Thymus (tissue), 11 donors: Measurements from ENCODE around the gene DSCAM. TPM values are rescaled to one million over a fixed set of nuclear protein-coding genes. Genes with fewer than 3 reads are reported as not detected.

Source experiments
- DNase-seq, 9 donors: peaks; one replicate each; pipeline ENCODE4 v3.0.0-alpha.2; 2013; ENCODE audit warnings: low spot score in 9 of 9, low read depth in 6 of 9, missing footprints in 1 of 9
- H3K27ac ChIP-seq, 2 donors: one replicate each; pipeline ENCODE4 v1.5.1; 2013; ENCODE audit warnings: control low read depth in 1 of 2, low read depth in 1 of 2, low read length in 1 of 2, mild to moderate bottlenecking in 1 of 2, moderate library complexity in 1 of 2
- H3K27me3 ChIP-seq, 2 donors: one replicate each; pipeline ENCODE4 v1.5.1; 2013; ENCODE audit warnings: low read length in 1 of 2; ENCODE audit not compliant: control insufficient read depth in 2 of 2, insufficient read depth in 1 of 2
- H3K36me3 ChIP-seq, 2 donors: one replicate each; pipeline ENCODE4 v1.5.1; 2013; ENCODE audit warnings: low read length in 1 of 2, mild to moderate bottlenecking in 1 of 2, moderate library complexity in 1 of 2; ENCODE audit not compliant: control insufficient read depth in 2 of 2, insufficient read depth in 2 of 2
- H3K4me1 ChIP-seq, 2 donors: one replicate each; pipeline ENCODE4 v1.5.1; 2013; ENCODE audit warnings: low read length in 2 of 2; ENCODE audit not compliant: control insufficient read depth in 2 of 2, insufficient read depth in 2 of 2
- H3K4me3 ChIP-seq, 2 donors: one replicate each; pipeline ENCODE4 v1.5.1; 2013; ENCODE audit warnings: low read length in 2 of 2, control low read depth in 1 of 2, mild to moderate bottlenecking in 1 of 2
- H3K9me3 ChIP-seq, 2 donors: one replicate each; pipeline ENCODE4 v1.5.1; 2013; ENCODE audit warnings: low read length in 1 of 2, mild to moderate bottlenecking in 1 of 2; ENCODE audit not compliant: control insufficient read depth in 2 of 2, insufficient read depth in 1 of 2
- WGBS: extraction: QIAGEN DNeasy Blood & Tissue Kit; methylation state at CpG from one replicate; pipeline ENCODE4 v1.1.7; 2013; 5-methylcytosine and 5-hydroxymethylcytosine counted together
- polyA plus RNA-seq: library from polyadenylated mRNA; stranded (reverse); fragments of 200-250 nt; gene quantifications from one replicate; pipeline ENCODE4 v1.2.3, GENCODE V29; 2013
- total RNA-seq: library from RNA; stranded (reverse); fragments of 120-200 nt; gene quantifications from one replicate; pipeline ENCODE4 v1.2.4, GENCODE V29; 2013
- donor health status: healthy.

DSCAM gene
- total and polyA plus RNA-seq, 2 donors, result 0.02 to 0.05 TPM

DNA sequence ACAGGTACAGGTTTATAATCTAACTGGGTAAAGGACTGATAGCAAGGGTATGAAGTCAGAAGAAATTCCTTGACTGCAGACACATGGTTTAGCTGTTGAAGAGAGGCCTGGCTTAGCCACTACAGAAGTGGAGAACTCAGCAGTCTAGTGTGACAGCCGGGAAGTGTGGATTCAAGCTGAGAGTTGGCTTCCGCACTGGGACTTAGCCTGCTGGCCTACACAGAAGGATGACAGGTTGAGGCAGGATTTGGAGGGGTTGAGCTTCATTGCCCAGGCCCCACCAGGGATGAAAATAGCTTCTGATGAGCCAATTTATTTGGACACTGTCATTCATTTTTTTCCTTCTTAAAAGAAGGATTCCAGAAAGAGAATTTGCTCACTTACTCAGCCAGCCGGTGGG lies 695.3 kb downstream of the DSCAM start:
- H3K27ac ChIP-seq, result no peak overlapping the region
- WGBS, result 88% methylated on average over 3 of the region's 3 CpGs
- H3K4me1 ChIP-seq, result no peaks in the 10 kb centered on the region
- no peaks in the 10 kb centered on the region for H3K36me3 ChIP-seq
- no peak overlapping the region for H3K4me3 ChIP-seq
- DNase-seq, result no peak
- no peaks in the 10 kb centered on the region for H3K27me3 ChIP-seq
- no peaks in the 10 kb centered on the region for H3K9me3 ChIP-seq

DNA sequence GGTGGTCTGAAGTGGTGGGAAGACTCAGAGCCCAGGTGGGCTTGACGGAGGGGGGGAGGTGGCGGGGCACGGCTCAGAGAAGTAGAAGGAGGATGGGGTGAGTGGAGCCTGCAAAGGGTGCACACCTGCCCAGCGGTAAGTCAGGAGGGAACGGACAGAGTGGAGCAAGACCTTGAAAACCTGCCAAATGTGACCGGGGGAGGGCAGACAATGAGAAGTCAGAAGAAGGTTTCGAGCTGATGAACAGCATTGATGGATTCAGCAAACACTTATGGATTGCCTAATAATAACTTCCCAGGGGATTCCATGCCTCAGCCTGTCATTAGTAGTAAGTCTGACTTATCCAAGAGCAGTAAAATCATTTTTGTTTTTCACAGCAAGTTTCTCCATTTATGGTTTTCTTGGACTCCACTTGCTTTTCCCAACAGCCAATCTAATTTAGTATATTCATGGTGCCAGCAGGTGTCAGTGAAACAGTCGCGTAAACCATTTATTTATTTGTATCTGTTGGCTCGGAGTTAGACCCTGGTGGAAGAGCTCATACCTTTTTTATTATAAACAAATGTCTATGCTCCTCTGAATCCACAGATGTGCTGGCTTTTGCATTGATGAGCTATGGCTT lies 700.6 kb downstream of the DSCAM start:
- Histone ChIP-seq H3K27me3 (no peaks in the 10 kb centered on the region), H3K36me3 (no peaks in the 10 kb centered on the region), H3K4me1 (no peaks in the 10 kb centered on the region), H3K9me3 (no peaks in the 10 kb centered on the region), H3K4me3 (no peak overlapping the region), H3K27ac (no peak overlapping the region)
- WGBS, result 96% methylated on average over 10 of the region's 10 CpGs
- no peak for DNase-seq

DNA sequence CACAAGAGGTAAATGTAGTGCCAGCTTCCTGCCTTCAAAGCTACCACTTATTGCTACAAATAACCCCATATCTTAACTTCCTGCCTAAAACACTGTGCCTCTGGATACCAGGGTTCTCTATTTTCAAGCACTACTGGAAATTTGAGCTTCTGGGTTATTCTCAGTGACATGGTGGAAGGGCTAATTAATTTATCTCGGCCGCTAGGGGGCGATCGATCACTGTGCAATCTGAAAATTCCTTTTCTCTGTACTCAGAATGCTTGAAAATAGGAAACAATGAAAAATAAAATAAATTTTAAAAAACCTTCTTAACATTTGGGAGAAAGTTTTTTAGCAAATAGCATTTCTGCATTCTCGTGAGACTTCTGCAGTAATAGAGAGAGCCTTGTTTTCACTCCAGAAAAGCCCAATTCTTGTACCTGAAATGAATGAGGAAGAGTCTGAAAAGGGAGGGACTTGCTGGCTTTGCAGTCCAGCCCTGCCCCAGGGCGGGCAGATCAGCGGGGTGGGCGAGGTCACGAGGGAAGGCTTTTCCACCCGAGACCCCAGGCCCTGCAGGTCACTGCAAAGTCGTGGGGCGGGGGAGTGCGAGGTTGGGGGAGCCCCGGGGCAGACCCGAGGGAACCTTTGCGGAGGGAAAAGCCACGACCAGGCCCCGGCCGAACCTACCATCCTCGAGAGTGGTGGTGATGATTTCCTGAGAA lies 703.0 kb downstream of the DSCAM start:
- Histone ChIP-seq H3K36me3 (no peaks in the 10 kb centered on the region), H3K27ac (no peak overlapping the region), H3K9me3 (no peaks in the 10 kb centered on the region), H3K4me1 (no peaks in the 10 kb centered on the region), H3K27me3 (no peaks in the 10 kb centered on the region), H3K4me3 (no peak overlapping the region)
- DNase-seq, result peak in 6 of 9 donors; percentile 8 to 33 (median 20)
- WGBS, result 44% methylated on average over 20 of the region's 20 CpGs

DNA sequence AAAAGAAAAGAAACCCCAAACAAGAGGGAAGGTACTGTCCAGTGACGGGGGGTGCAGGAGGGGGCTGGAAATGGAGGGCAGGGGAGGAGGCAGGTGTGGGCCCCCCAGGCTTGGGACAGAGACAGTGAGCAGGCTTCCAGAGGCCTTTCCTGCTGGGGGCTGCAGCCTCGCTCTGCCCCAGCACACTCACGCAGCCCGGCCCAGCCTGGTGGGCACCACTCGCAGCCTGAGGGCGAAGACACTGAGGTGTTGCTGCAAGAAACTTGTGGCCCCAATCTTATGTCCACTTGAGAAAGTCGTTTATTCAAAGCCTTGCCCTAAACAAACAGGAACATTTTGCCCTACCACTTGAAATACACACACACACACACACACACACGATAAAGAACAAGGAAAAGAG lies 705.3 kb downstream of the DSCAM start:
- Histone ChIP-seq H3K27me3 (no peaks in the 10 kb centered on the region), H3K9me3 (no peaks in the 10 kb centered on the region), H3K27ac (no peak overlapping the region), H3K4me1 (no peaks in the 10 kb centered on the region), H3K4me3 (no peak overlapping the region), H3K36me3 (no peaks in the 10 kb centered on the region)
- DNase-seq, result no peak
- 74% methylated on average over 8 of the region's 8 CpGs for WGBS

DNA sequence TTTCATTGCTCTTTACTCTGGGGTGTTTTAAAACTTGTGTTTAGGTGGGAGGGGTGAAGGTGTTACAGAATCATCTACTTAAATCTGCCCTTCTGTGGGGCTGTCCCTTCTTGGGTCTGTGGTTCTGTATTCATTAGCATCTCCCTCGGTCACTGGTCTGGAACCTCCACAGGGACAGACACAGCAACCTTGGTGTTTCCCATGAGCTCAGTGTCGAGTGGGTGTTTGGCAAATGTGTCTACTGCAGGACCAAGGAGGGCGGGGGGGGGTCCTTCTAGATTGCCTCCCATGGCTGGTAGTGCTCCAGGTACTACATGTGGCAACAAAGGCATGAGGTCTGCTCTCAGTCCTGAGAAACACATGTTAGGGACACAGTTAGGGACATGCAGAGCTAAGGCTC lies 706.3 kb downstream of the DSCAM start:
- 90% methylated on average over 3 of the region's 3 CpGs for WGBS
- no peak overlapping the region for H3K27ac ChIP-seq
- H3K4me1 ChIP-seq, result no peaks in the 10 kb centered on the region
- no peaks in the 10 kb centered on the region for H3K9me3 ChIP-seq
- no peaks in the 10 kb centered on the region for H3K36me3 ChIP-seq
- H3K27me3 ChIP-seq, result no peaks in the 10 kb centered on the region
- no peak overlapping the region for H3K4me3 ChIP-seq
- DNase-seq, result no peak

DNA sequence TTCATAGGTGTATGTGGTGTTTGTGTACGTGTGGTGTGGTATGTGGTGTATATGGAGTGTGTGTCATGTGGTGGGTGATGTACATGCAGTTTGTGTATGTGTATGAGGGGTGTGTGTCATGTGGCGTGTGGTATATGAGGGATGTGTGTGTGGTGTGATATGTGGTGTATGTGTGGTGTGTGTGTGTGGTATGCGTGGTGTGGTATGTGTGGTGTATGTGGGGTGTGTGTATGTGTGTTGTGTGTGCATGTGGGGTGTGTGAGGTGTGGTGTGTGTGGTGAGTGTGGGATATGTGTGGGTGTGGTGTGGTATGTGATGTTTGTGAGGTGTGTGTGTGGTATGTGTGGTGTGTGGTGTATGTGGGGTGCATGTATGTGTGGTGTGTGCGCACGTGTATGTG lies 707.3 kb downstream of the DSCAM start:
- H3K36me3 ChIP-seq, result no peaks in the 10 kb centered on the region
- H3K4me3 ChIP-seq, result no peak overlapping the region
- H3K27ac ChIP-seq, result no peak overlapping the region
- no peak for DNase-seq
- no peaks in the 10 kb centered on the region for H3K27me3 ChIP-seq
- H3K4me1 ChIP-seq, result no peaks in the 10 kb centered on the region
- WGBS, result 85% methylated on average over 5 of the region's 5 CpGs
- no peaks in the 10 kb centered on the region for H3K9me3 ChIP-seq

DNA sequence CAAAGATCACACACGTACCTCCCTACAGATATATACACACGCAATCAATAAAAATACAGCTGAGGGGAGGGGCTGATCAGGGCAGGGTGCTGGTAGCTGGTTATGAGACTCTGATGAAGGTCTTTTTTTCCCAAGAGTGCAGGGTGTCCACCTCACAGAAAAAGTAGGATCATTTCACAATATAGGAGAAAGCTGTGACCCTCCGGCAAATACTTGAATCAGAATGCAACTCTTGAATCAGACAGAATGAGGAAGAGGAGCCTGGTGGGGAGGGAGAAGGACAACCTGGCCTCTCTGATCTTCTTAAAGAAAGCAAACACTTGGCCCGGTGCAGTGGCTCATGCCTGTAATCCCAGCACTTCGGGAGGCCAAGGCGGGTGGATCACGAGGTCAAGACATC lies 710.4 kb downstream of the DSCAM start:
- no peaks in the 10 kb centered on the region for H3K9me3 ChIP-seq
- no peak for DNase-seq
- no peaks in the 10 kb centered on the region for H3K4me1 ChIP-seq
- H3K4me3 ChIP-seq, result no peak overlapping the region
- 96% methylated on average over 7 of the region's 7 CpGs for WGBS
- H3K36me3 ChIP-seq, result no peaks in the 10 kb centered on the region
- H3K27ac ChIP-seq, result no peak overlapping the region
- no peaks in the 10 kb centered on the region for H3K27me3 ChIP-seq

DNA sequence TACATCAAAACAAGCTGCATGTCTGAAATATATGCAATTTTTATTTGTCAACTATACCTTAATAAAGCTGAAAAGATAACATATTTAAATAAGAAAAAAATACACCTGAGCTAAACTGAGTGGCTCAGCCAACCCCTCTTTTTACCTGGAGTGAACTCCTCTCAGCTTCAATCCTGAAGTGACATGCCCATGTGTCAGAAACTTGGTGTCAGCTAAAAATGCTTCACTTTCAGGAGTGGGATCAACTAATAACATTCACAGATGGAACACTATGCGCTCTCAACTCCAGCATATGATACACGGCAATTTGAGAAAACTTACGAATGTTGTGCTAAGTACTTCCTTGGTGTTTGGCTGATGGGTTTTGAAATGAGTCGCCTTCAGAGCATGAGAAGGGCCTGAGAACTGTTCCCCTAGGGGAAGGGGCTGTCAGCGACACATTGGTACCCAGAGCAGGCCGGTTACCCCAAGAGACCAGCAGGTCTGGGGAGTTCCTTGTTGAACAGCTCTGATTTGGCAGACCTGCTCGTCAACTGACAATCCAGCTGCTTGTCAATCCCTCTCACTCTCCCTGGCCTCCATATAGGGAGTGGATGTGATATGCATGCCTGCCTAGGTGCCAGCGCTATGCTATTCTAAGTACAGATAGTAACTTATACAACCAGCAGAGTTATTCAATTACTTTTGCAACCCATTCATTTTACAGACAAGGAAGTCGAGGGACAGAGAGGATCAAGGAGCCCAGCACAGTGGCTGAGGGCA lies 712.0 kb downstream of the DSCAM start:
- no peaks in the 10 kb centered on the region for H3K9me3 ChIP-seq
- H3K4me1 ChIP-seq, result no peaks in the 10 kb centered on the region
- no peaks in the 10 kb centered on the region for H3K27me3 ChIP-seq
- 92% methylated on average over 9 of the region's 9 CpGs for WGBS
- no peak for DNase-seq
- no peak overlapping the region for H3K4me3 ChIP-seq
- no peak overlapping the region for H3K27ac ChIP-seq
- H3K36me3 ChIP-seq, result no peaks in the 10 kb centered on the region

DNA sequence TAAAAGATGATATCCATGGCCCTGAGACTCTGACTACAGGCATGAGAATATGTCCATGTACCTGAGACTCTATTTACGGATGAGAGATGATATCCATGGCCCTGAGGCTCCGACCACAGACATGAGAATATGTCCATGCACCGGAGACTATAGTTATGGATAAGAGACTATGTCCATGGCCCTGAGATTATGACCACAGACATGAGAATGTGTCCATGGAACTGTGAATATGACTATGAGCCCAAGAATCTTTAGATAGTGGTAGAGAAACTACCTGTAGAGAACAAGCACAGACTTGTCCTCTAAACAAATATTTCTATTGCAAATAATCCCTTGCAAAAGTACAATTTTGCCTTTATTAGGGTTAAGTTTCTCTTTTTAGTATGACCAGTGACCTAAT lies 716.5 kb downstream of the DSCAM start:
- Histone ChIP-seq H3K27me3 (no peaks in the 10 kb centered on the region), H3K4me1 (no peaks in the 10 kb centered on the region), H3K4me3 (no peak overlapping the region), H3K36me3 (no peaks in the 10 kb centered on the region), H3K9me3 (no peaks in the 10 kb centered on the region), H3K27ac (no peak overlapping the region)
- WGBS, result 97% methylated on average over 3 of the region's 3 CpGs
- DNase-seq, result no peak
